HEK293 (cell line): ENCODE measurements around the gene ZNF26.

Source experiments
- KLF10 ChIP-seq: fragments of 450-650 bp; IDR thresholded peaks from 2 replicates; pipeline ENCODE4 v1.5.1; 2018; ENCODE audit warnings: missing biosample characterization, mild to moderate bottlenecking, missing genetic modification characterization
- MEIS1 ChIP-seq: sonication (generic); formaldehyde crosslinking; IDR thresholded peaks from 2 replicates; pipeline ENCODE4 v1.8.1; 2022; ENCODE audit warnings: missing genetic modification reagents, mild to moderate bottlenecking, borderline replicate concordance
- SALL2 ChIP-seq: fragments of 450-650 bp; formaldehyde crosslinking; IDR thresholded peaks from 2 replicates; pipeline ENCODE4 v1.5.0; 2017; ENCODE audit warnings: missing biosample characterization, mild to moderate bottlenecking, missing genetic modification characterization, borderline replicate concordance
- ZIC2 ChIP-seq: fragments of 450-650 bp; formaldehyde crosslinking; IDR thresholded peaks from 2 replicates; pipeline ENCODE4 v1.5.1; 2016; ENCODE audit warnings: missing biosample characterization, missing genetic modification characterization
- ZNF184 ChIP-seq: fragments of 450-650 bp; IDR thresholded peaks from 2 replicates; pipeline ENCODE4 v1.5.1; 2018; ENCODE audit warnings: missing biosample characterization, mild to moderate bottlenecking, missing genetic modification characterization
- ZNF302 ChIP-seq: fragments of 450-650 bp; formaldehyde crosslinking; IDR thresholded peaks from 2 replicates; pipeline ENCODE4 v1.5.1; 2016; ENCODE audit warnings: missing biosample characterization, missing genetic modification characterization, low read depth
- ZNF785 ChIP-seq: fragments of 450-650 bp; formaldehyde crosslinking; IDR thresholded peaks from 2 replicates; pipeline ENCODE4 v1.5.1; 2016; ENCODE audit warnings: missing biosample characterization, missing genetic modification characterization
- TF ChIP-seq, protein P1 (sequence below): fragments of 450-650 bp; formaldehyde crosslinking; IDR thresholded peaks from 2 replicates; pipeline ENCODE4 v1.5.1; 2016; ENCODE audit warnings: missing biosample characterization, missing genetic modification characterization

- TF ChIP-seq KLF10 (tag by site-specific recombination) (no peak), ZNF302 (tag by site-specific recombination) (no peak), ZNF184 (tag by site-specific recombination) (no peak), ZIC2 (no peak), SALL2 (no peak), MEIS1 (no peak), ZNF785 (tag by site-specific recombination) (no peak)
- TF ChIP-seq, protein P1, sequence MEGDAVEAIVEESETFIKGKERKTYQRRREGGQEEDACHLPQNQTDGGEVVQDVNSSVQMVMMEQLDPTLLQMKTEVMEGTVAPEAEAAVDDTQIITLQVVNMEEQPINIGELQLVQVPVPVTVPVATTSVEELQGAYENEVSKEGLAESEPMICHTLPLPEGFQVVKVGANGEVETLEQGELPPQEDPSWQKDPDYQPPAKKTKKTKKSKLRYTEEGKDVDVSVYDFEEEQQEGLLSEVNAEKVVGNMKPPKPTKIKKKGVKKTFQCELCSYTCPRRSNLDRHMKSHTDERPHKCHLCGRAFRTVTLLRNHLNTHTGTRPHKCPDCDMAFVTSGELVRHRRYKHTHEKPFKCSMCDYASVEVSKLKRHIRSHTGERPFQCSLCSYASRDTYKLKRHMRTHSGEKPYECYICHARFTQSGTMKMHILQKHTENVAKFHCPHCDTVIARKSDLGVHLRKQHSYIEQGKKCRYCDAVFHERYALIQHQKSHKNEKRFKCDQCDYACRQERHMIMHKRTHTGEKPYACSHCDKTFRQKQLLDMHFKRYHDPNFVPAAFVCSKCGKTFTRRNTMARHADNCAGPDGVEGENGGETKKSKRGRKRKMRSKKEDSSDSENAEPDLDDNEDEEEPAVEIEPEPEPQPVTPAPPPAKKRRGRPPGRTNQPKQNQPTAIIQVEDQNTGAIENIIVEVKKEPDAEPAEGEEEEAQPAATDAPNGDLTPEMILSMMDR (tag by site-specific recombination), result no peak
Observed at GRCh38 chr12:132956011-132956788, 30.0 kb upstream of the ZNF26 start, which contains the start of gene ZNF605.
